GM23248 (cell line): ENCODE measurements around the gene PRELID1. TPM values are rescaled to one million over a fixed set of nuclear protein-coding genes. Genes with fewer than 3 reads are reported as not detected.

Experiments
- DNase-seq: peaks from one replicate; pipeline ENCODE4 v3.0.0-alpha.2; 2015
- H2AFZ ChIP-seq: fragments of 200-600 bp; sonication (generic); 2 replicates; pipeline ENCODE4 v1.6.1; 2016; ENCODE audit warnings: antibody characterized with exemption
- H3F3A ChIP-seq: fragments of 200-600 bp; sonication (generic); 2 replicates; pipeline ENCODE4 v1.6.1; 2016; ENCODE audit warnings: mild to moderate bottlenecking, antibody characterized with exemption, mixed run types; ENCODE audit not compliant: insufficient read depth
- H3K27ac ChIP-seq: fragments of 200-600 bp; sonication (generic); 2 replicates; pipeline ENCODE4 v1.5.1; 2016; ENCODE audit warnings: mild to moderate bottlenecking
- H3K27me3 ChIP-seq: fragments of 200-600 bp; sonication (generic); replicated peaks from 2 replicates; pipeline ENCODE4 v1.6.1; 2016; ENCODE audit warnings: mild to moderate bottlenecking; ENCODE audit not compliant: insufficient read depth
- H3K36me3 ChIP-seq: fragments of 200-600 bp; sonication (generic); 2 replicates; pipeline ENCODE4 v1.6.1; 2016; ENCODE audit warnings: low read depth, mild to moderate bottlenecking
- H3K4me1 ChIP-seq: fragments of 200-600 bp; sonication (generic); 2 replicates; pipeline ENCODE4 v1.6.1; 2016; ENCODE audit warnings: mild to moderate bottlenecking; ENCODE audit not compliant: insufficient read depth
- H3K4me2 ChIP-seq: fragments of 200-600 bp; sonication (generic); one replicate; pipeline ENCODE4 v1.6.1; 2016; ENCODE audit warnings: mild to moderate bottlenecking; ENCODE audit not compliant: unreplicated experiment
- H3K4me3 ChIP-seq: fragments of 200-600 bp; sonication (generic); 2 replicates; pipeline ENCODE4 v1.5.1; 2016; ENCODE audit warnings: mild to moderate bottlenecking
- H3K79me2 ChIP-seq: fragments of 200-600 bp; sonication (generic); 2 replicates; pipeline ENCODE4 v1.6.1; 2016; ENCODE audit warnings: mild to moderate bottlenecking; ENCODE audit not compliant: insufficient read depth
- H3K9ac ChIP-seq: fragments of 200-600 bp; sonication (generic); 2 replicates; pipeline ENCODE4 v1.6.1; 2016; ENCODE audit warnings: mild to moderate bottlenecking
- H3K9me2 ChIP-seq: fragments of 200-600 bp; sonication (generic); 2 replicates; pipeline ENCODE4 v1.6.1; 2016; ENCODE audit warnings: mixed run types, mild to moderate bottlenecking, moderate library complexity; ENCODE audit not compliant: insufficient read depth
- H3K9me3 ChIP-seq: fragments of 200-600 bp; sonication (generic); one replicate; pipeline ENCODE4 v1.6.1; 2017; ENCODE audit warnings: low read depth
- H4K20me1 ChIP-seq: fragments of 200-600 bp; sonication (generic); 2 replicates; pipeline ENCODE4 v1.6.0; 2016; ENCODE audit not compliant: insufficient read depth
- EZH2 ChIP-seq: fragments of 200-600 bp; sonication (generic); IDR thresholded peaks from 2 replicates; pipeline ENCODE4 v1.6.1; 2018; ENCODE audit warnings: antibody characterized with exemption, mild to moderate bottlenecking; ENCODE audit not compliant: insufficient read depth, poor library complexity, severe bottlenecking
- EZH2phosphoT487 ChIP-seq: fragments of 200-600 bp; sonication (generic); IDR thresholded peaks from 2 replicates; pipeline ENCODE4 v1.6.1; 2018; ENCODE audit warnings: antibody characterized with exemption, moderate library complexity, mild to moderate bottlenecking, low read depth; ENCODE audit not compliant: insufficient read depth
- WGBS, 2 experiments: methylation state at CpG; one replicate each; pipeline ENCODE4 v1.1.6; 2015 to 2017; ENCODE audit warnings: low lambda C conversion rate in 2 of 2, low coverage in 1 of 2; ENCODE audit errors: missing lambda C conversion rate in 2 of 2; 5-methylcytosine and 5-hydroxymethylcytosine counted together
- in situ Hi-C: fragments of 300-500 bp; cut with MboI; formaldehyde crosslinking; loops from 2 replicates; pipeline ENCODE4 v1.15.0; 2020
- polyA plus RNA-seq: library from polyadenylated mRNA; unstranded; fragments of >200 nt; fragmentation: Nextera tagmentation; extraction: Ambion mirVana; gene quantifications from 2 replicates; pipeline ENCODE4 v1.2.1, GENCODE V29; 2016
- total RNA-seq: library from RNA; depleted of rRNA; stranded (reverse); fragments of >200 nt; shearing (Covaris generic); gene quantifications from 2 replicates; pipeline ENCODE4 v1.2.3, GENCODE V29; 2014

Gene PRELID1
- total and polyA plus RNA-seq, 2 experiments from 2014 or later = 212 to 255 TPM

GRCh38 chr5:177343777-177344176 is 40.2 kb downstream of the PRELID1 start:
- H3K36me3 ChIP-seq = no peaks in the 10 kb centered on the region; the same call in none of the 2 replicates
- in situ Hi-C loops = no loop called here
- no peaks in the 10 kb centered on the region for H3K9me2 ChIP-seq
- peaks cover 100% of the 10 kb centered on the region for H3K79me2 ChIP-seq
- no peak for TF ChIP-seq EZH2phosphoT487
- TF ChIP-seq EZH2 = no peak
- no peak overlapping the region for H3K4me3 ChIP-seq
- H3K4me2 ChIP-seq = no peak overlapping the region
- DNase-seq = no peak
- no peaks in the 10 kb centered on the region for H3K27me3 ChIP-seq
- H3K9me3 ChIP-seq = no peaks in the 10 kb centered on the region
- no peak overlapping the region for H2AFZ ChIP-seq
- H3K9ac ChIP-seq = no peak overlapping the region
- 87 to 97% methylated on average over 6 of the region's 6 CpGs for WGBS, 2 experiments
- no peaks in the 10 kb centered on the region for H3K4me1 ChIP-seq
- no peaks in the 10 kb centered on the region for H3F3A ChIP-seq
- no peaks in the 10 kb centered on the region for H4K20me1 ChIP-seq
- H3K27ac ChIP-seq = no peak overlapping the region

GRCh38 chr5:177344891-177345290 is 41.3 kb downstream of the PRELID1 start:
- no peaks in the 10 kb centered on the region for H4K20me1 ChIP-seq
- DNase-seq = no peak
- H3K36me3 ChIP-seq = no peaks in the 10 kb centered on the region; the same call in none of the 2 replicates
- no peaks in the 10 kb centered on the region for H3K27me3 ChIP-seq
- H3K4me2 ChIP-seq = no peak overlapping the region
- H2AFZ ChIP-seq = no peak overlapping the region
- H3K79me2 ChIP-seq = peaks cover 100% of the 10 kb centered on the region
- no peak overlapping the region for H3K4me3 ChIP-seq
- peaks cover 8% of the 10 kb centered on the region; the same call in 1 of the 2 replicates for H3K4me1 ChIP-seq
- in situ Hi-C loops = no loop called here
- H3K9ac ChIP-seq = no peak overlapping the region
- no peaks in the 10 kb centered on the region for H3K9me2 ChIP-seq
- 98 to 100% methylated on average over 6 of the region's 6 CpGs for WGBS, 2 experiments
- no peaks in the 10 kb centered on the region for H3F3A ChIP-seq
- TF ChIP-seq EZH2 (no peak), EZH2phosphoT487 (no peak)
- no peak overlapping the region for H3K27ac ChIP-seq
- H3K9me3 ChIP-seq = no peaks in the 10 kb centered on the region

- no peak for TF ChIP-seq EZH2
- Histone ChIP-seq H3K4me3 (no peak overlapping the region), H3K79me2 (peaks cover 95% of the 10 kb centered on the region), H3K9me3 (no peaks in the 10 kb centered on the region), H3K9me2 (no peaks in the 10 kb centered on the region), H3K4me2 (no peak overlapping the region), H3K27ac (no peak overlapping the region), H3F3A (no peaks in the 10 kb centered on the region), H4K20me1 (no peaks in the 10 kb centered on the region), H3K4me1 (peaks cover 17% of the 10 kb centered on the region), H3K9ac (no peak overlapping the region), H3K27me3 (no peaks in the 10 kb centered on the region), H3K36me3 (no peaks in the 10 kb centered on the region; the same call in none of the 2 replicates), H2AFZ (no peak overlapping the region)
- WGBS, 2 experiments = 84 to 85% methylated on average over 4 of the region's 4 CpGs
- DNase-seq = no peak
- in situ Hi-C loops = no loop called here
These were observed 43.2 kb downstream of the PRELID1 start for GRCh38 chr5:177346820-177347219.

GRCh38 chr5:177347699-177348098 is 44.1 kb downstream of the PRELID1 start:
- TF ChIP-seq EZH2phosphoT487 = no peak
- TF ChIP-seq EZH2 = no peak
- in situ Hi-C loops = no loop called here
- no peak overlapping the region for H3K4me3 ChIP-seq
- H3K4me2 ChIP-seq = no peak overlapping the region
- no peaks in the 10 kb centered on the region for H3F3A ChIP-seq
- H4K20me1 ChIP-seq = no peaks in the 10 kb centered on the region
- H3K36me3 ChIP-seq = no peaks in the 10 kb centered on the region; the same call in none of the 2 replicates
- no peaks in the 10 kb centered on the region for H3K9me2 ChIP-seq
- H3K27me3 ChIP-seq = no peaks in the 10 kb centered on the region
- no peak overlapping the region for H2AFZ ChIP-seq
- H3K4me1 ChIP-seq = peaks cover 17% of the 10 kb centered on the region
- no peaks in the 10 kb centered on the region for H3K9me3 ChIP-seq
- H3K9ac ChIP-seq = no peak overlapping the region
- no peak for DNase-seq
- 79 to 83% methylated on average over 4 of the region's 4 CpGs for WGBS, 2 experiments
- H3K79me2 ChIP-seq = peaks cover 86% of the 10 kb centered on the region
- no peak overlapping the region for H3K27ac ChIP-seq

GRCh38 chr5:177349362-177349647 is 45.7 kb downstream of the PRELID1 start:
- in situ Hi-C loops = no loop called here
- TF ChIP-seq EZH2 = no peak
- TF ChIP-seq EZH2phosphoT487 = no peak
- H3K9me3 ChIP-seq = no peaks in the 10 kb centered on the region
- 0 out of 2 replicates have a peak overlapping the region, but pooled peaks have one; percentile 86 for H3K4me3 ChIP-seq
- no peaks in the 10 kb centered on the region for H3K27me3 ChIP-seq
- H3K9me2 ChIP-seq = no peaks in the 10 kb centered on the region
- no peak overlapping the region for H2AFZ ChIP-seq
- H3K4me1 ChIP-seq = peaks cover 17% of the 10 kb centered on the region
- WGBS, 2 experiments = 72 to 74% methylated on average over 3 of the region's 3 CpGs
- H3K36me3 ChIP-seq = no peaks in the 10 kb centered on the region; the same call in 1 of the 2 replicates
- no peak overlapping the region for H3K27ac ChIP-seq
- no peak overlapping the region for H3K4me2 ChIP-seq
- H3K9ac ChIP-seq = 0 out of 2 replicates have a peak overlapping the region, but pooled peaks have one; percentile 90
- no peak for DNase-seq
- H3K79me2 ChIP-seq = peaks cover 70% of the 10 kb centered on the region
- H3F3A ChIP-seq = no peaks in the 10 kb centered on the region
- H4K20me1 ChIP-seq = no peaks in the 10 kb centered on the region
